GM23248 (cell line): ENCODE measurements around the gene BRCA1. TPM values are rescaled to one million over a fixed set of nuclear protein-coding genes. Genes with fewer than 3 reads are reported as not detected.

Experiments used
- DNase-seq: peaks from one replicate; pipeline ENCODE4 v3.0.0-alpha.2; 2015
- H2AFZ ChIP-seq: fragments of 200-600 bp; sonication (generic); 2 replicates; pipeline ENCODE4 v1.6.1; 2016; ENCODE audit warnings: antibody characterized with exemption
- H3F3A ChIP-seq: fragments of 200-600 bp; sonication (generic); 2 replicates; pipeline ENCODE4 v1.6.1; 2016; ENCODE audit warnings: mild to moderate bottlenecking, antibody characterized with exemption, mixed run types; ENCODE audit not compliant: insufficient read depth
- H3K27ac ChIP-seq: fragments of 200-600 bp; sonication (generic); 2 replicates; pipeline ENCODE4 v1.5.1; 2016; ENCODE audit warnings: mild to moderate bottlenecking
- H3K27me3 ChIP-seq: fragments of 200-600 bp; sonication (generic); replicated peaks from 2 replicates; pipeline ENCODE4 v1.6.1; 2016; ENCODE audit warnings: mild to moderate bottlenecking; ENCODE audit not compliant: insufficient read depth
- H3K36me3 ChIP-seq: fragments of 200-600 bp; sonication (generic); 2 replicates; pipeline ENCODE4 v1.6.1; 2016; ENCODE audit warnings: low read depth, mild to moderate bottlenecking
- H3K4me1 ChIP-seq: fragments of 200-600 bp; sonication (generic); 2 replicates; pipeline ENCODE4 v1.6.1; 2016; ENCODE audit warnings: mild to moderate bottlenecking; ENCODE audit not compliant: insufficient read depth
- H3K4me2 ChIP-seq: fragments of 200-600 bp; sonication (generic); one replicate; pipeline ENCODE4 v1.6.1; 2016; ENCODE audit warnings: mild to moderate bottlenecking; ENCODE audit not compliant: unreplicated experiment
- H3K4me3 ChIP-seq: fragments of 200-600 bp; sonication (generic); 2 replicates; pipeline ENCODE4 v1.5.1; 2016; ENCODE audit warnings: mild to moderate bottlenecking
- H3K79me2 ChIP-seq: fragments of 200-600 bp; sonication (generic); 2 replicates; pipeline ENCODE4 v1.6.1; 2016; ENCODE audit warnings: mild to moderate bottlenecking; ENCODE audit not compliant: insufficient read depth
- H3K9ac ChIP-seq: fragments of 200-600 bp; sonication (generic); 2 replicates; pipeline ENCODE4 v1.6.1; 2016; ENCODE audit warnings: mild to moderate bottlenecking
- H3K9me2 ChIP-seq: fragments of 200-600 bp; sonication (generic); 2 replicates; pipeline ENCODE4 v1.6.1; 2016; ENCODE audit warnings: mixed run types, mild to moderate bottlenecking, moderate library complexity; ENCODE audit not compliant: insufficient read depth
- H3K9me3 ChIP-seq: fragments of 200-600 bp; sonication (generic); one replicate; pipeline ENCODE4 v1.6.1; 2017; ENCODE audit warnings: low read depth
- H4K20me1 ChIP-seq: fragments of 200-600 bp; sonication (generic); 2 replicates; pipeline ENCODE4 v1.6.0; 2016; ENCODE audit not compliant: insufficient read depth
- EZH2 ChIP-seq: fragments of 200-600 bp; sonication (generic); IDR thresholded peaks from 2 replicates; pipeline ENCODE4 v1.6.1; 2018; ENCODE audit warnings: antibody characterized with exemption, mild to moderate bottlenecking; ENCODE audit not compliant: insufficient read depth, poor library complexity, severe bottlenecking
- EZH2phosphoT487 ChIP-seq: fragments of 200-600 bp; sonication (generic); IDR thresholded peaks from 2 replicates; pipeline ENCODE4 v1.6.1; 2018; ENCODE audit warnings: antibody characterized with exemption, moderate library complexity, mild to moderate bottlenecking, low read depth; ENCODE audit not compliant: insufficient read depth
- WGBS, 2 experiments: methylation state at CpG; one replicate each; pipeline ENCODE4 v1.1.6; 2015 to 2017; ENCODE audit warnings: low lambda C conversion rate in 2 of 2, low coverage in 1 of 2; ENCODE audit errors: missing lambda C conversion rate in 2 of 2; 5-methylcytosine and 5-hydroxymethylcytosine counted together
- in situ Hi-C: fragments of 300-500 bp; cut with MboI; formaldehyde crosslinking; loops from 2 replicates; pipeline ENCODE4 v1.15.0; 2020
- polyA plus RNA-seq: library from polyadenylated mRNA; unstranded; fragments of >200 nt; fragmentation: Nextera tagmentation; extraction: Ambion mirVana; gene quantifications from 2 replicates; pipeline ENCODE4 v1.2.1, GENCODE V29; 2016
- total RNA-seq: library from RNA; depleted of rRNA; stranded (reverse); fragments of >200 nt; shearing (Covaris generic); gene quantifications from 2 replicates; pipeline ENCODE4 v1.2.3, GENCODE V29; 2014

BRCA1 gene
- total and polyA plus RNA-seq, 2 experiments from 2014 or later: 12.7 to 13.6 TPM

DNA sequence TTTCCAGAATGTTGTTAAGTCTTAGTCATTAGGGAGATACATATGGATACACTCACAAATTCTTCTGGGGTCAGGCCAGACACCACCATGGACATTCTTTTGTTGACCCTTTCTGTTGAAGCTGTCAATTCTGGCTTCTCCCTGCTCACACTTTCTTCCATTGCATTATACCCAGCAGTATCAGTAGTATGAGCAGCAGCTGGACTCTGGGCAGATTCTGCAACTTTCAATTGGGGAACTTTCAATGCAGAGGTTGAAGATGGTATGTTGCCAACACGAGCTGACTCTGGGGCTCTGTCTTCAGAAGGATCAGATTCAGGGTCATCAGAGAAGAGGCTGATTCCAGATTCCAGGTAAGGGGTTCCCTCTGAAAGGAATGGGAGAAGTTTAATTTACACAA, 54.3 kb downstream of the BRCA1 start:
- Histone ChIP-seq H3K9me2 (0 out of 2 replicates have a peak, but pooled peaks cover 2% of the 10 kb centered on the region), H2AFZ (no peak overlapping the region), H3K27ac (no peak overlapping the region), H3K79me2 (no peaks in the 10 kb centered on the region), H3K4me3 (no peak overlapping the region), H3K36me3 (0 out of 2 replicates have a peak, but pooled peaks cover 4% of the 10 kb centered on the region), H3K4me2 (no peak overlapping the region), H4K20me1 (no peaks in the 10 kb centered on the region), H3K4me1 (no peaks in the 10 kb centered on the region), H3K9ac (no peak overlapping the region), H3K9me3 (no peaks in the 10 kb centered on the region), H3F3A (no peaks in the 10 kb centered on the region), H3K27me3 (no peaks in the 10 kb centered on the region)
- in situ Hi-C loops: no loop called here
- no peak for TF ChIP-seq EZH2phosphoT487
- 90 to 95% methylated on average over 1 of the region's 1 CpG for WGBS, 2 experiments
- DNase-seq: no peak

DNA sequence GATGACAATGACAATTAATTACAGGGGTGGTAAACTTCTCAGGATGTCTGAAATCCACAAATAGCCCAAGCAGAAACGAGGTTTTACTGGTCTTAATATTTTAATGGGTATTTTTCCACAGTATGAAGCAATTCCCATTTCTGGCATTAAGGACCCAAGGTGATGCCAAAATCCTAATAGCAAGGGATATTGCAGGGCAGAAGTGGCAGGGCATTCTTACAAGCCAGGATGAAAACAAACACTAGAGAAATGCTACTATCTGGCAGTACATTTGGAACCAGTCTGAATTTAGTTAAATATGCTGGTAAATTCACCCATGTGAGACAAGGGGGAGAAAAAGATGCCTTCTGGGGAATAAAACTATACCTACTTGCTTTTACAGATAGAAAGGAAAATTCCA, 54.9 kb downstream of the BRCA1 start:
- H2AFZ ChIP-seq: no peak overlapping the region
- H3F3A ChIP-seq: no peaks in the 10 kb centered on the region
- H3K9me3 ChIP-seq: no peaks in the 10 kb centered on the region
- no peaks in the 10 kb centered on the region for H3K27me3 ChIP-seq
- no peak overlapping the region for H3K9ac ChIP-seq
- no peak for DNase-seq
- H4K20me1 ChIP-seq: no peaks in the 10 kb centered on the region
- 28 to 31% methylated on average over 1 of the region's 1 CpG for WGBS, 2 experiments
- no peaks in the 10 kb centered on the region for H3K79me2 ChIP-seq
- H3K4me3 ChIP-seq: no peak overlapping the region
- 0 out of 2 replicates have a peak, but pooled peaks cover 4% of the 10 kb centered on the region for H3K36me3 ChIP-seq
- H3K9me2 ChIP-seq: 0 out of 2 replicates have a peak, but pooled peaks cover 2% of the 10 kb centered on the region
- in situ Hi-C loops: no loop called here
- H3K4me1 ChIP-seq: no peaks in the 10 kb centered on the region
- no peak overlapping the region for H3K27ac ChIP-seq
- no peak overlapping the region for H3K4me2 ChIP-seq
- TF ChIP-seq EZH2phosphoT487 (no peak), EZH2 (no peak)

DNA sequence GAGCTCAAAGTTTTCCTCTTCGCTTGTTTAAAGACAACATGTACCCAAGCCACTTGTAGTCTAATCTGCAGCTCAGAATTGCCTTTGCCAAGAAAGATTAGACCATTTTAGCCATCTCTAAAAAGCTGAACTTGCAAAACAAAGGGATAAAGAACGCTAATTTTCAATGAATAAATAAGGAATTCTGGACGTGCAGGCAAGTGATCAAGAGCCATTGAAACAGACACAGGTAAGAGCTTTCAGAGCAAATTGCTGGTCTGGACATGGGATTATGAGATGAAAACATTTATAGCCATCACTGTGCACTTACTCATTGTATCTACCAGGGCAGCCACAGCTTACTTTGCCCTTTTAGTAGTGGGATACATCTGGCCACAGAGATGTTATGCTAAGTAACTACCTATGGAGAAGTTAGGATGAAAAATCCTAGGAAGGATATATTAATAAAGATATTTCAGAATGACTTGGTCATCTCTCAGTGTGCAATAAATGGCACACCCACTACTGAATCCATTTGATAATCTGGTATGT, 55.7 kb downstream of the BRCA1 start:
- Histone ChIP-seq H3K9me3 (no peaks in the 10 kb centered on the region), H3K4me1 (no peaks in the 10 kb centered on the region), H3K9me2 (0 out of 2 replicates have a peak, but pooled peaks cover 2% of the 10 kb centered on the region), H3F3A (no peaks in the 10 kb centered on the region), H3K9ac (no peak overlapping the region), H3K79me2 (no peaks in the 10 kb centered on the region), H3K27me3 (no peaks in the 10 kb centered on the region), H3K36me3 (0 out of 2 replicates have a peak, but pooled peaks cover 4% of the 10 kb centered on the region), H3K4me2 (no peak overlapping the region), H2AFZ (no peak overlapping the region), H3K4me3 (no peak overlapping the region), H4K20me1 (no peaks in the 10 kb centered on the region), H3K27ac (no peak overlapping the region)
- no peak for TF ChIP-seq EZH2
- TF ChIP-seq EZH2phosphoT487: no peak
- in situ Hi-C loops: no loop called here
- WGBS, 2 experiments: 83 to 84% methylated on average over 3 of the region's 3 CpGs
- no peak for DNase-seq

DNA sequence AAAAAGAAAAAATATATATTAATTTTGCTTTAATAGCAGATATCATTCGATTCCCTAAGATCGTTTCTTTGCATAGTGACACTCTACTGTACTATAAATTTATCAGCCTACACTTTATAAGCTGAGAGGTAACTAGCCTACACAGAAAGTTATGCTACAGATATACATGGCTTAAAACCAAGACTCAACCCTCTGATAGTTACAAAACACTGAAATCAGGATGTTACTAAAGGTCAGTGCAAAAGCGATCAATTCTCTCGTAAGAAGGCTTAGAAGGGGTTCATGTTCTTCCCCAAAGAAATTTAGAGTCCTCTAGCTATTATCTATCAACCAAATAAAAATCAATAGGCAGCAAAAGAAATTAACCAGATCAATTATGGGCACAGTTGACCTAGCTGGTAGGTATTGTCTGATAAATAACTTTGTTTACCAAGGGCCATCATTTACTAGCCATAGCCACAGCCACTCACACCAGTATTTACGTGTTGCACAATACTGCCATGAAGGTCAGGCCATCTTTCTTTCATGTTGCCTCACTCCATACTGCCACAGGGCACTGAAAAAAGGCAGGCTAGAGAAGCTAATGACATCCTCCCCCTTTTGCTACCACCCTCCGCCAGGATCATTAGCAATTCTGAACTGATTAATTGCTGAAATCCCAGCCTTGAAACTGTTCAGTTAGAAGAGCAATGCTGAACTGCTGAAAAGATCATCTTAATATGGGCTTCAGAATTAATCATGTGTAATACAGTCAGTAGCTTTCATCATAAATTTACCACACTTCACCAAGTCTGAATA, 56.4 kb downstream of the BRCA1 start:
- no peak for DNase-seq
- TF ChIP-seq EZH2 (no peak), EZH2phosphoT487 (no peak)
- Histone ChIP-seq H3K9me2 (no peaks in the 10 kb centered on the region), H3K9me3 (no peaks in the 10 kb centered on the region), H3K36me3 (0 out of 2 replicates have a peak, but pooled peaks cover under 1% of the 10 kb centered on the region), H4K20me1 (no peaks in the 10 kb centered on the region), H3K9ac (no peak overlapping the region), H3K4me2 (no peak overlapping the region), H3K27me3 (no peaks in the 10 kb centered on the region), H3K79me2 (no peaks in the 10 kb centered on the region), H3F3A (no peaks in the 10 kb centered on the region), H3K4me3 (no peak overlapping the region), H2AFZ (no peak overlapping the region), H3K4me1 (no peaks in the 10 kb centered on the region), H3K27ac (no peak overlapping the region)
- WGBS, 2 experiments: 94 to 98% methylated on average over 6 of the region's 6 CpGs
- in situ Hi-C loops: no loop called here
